ENCODE data around the gene NFIA. TPM values are rescaled to one million over a fixed set of nuclear protein-coding genes. Genes with fewer than 3 reads are reported as not detected.

Gene NFIA
- total RNA-seq (2022; extraction: Qiagen RNA extraction), result 4.7 to 9.3 TPM (median 7.4 TPM) in 5 replicates

DNA sequence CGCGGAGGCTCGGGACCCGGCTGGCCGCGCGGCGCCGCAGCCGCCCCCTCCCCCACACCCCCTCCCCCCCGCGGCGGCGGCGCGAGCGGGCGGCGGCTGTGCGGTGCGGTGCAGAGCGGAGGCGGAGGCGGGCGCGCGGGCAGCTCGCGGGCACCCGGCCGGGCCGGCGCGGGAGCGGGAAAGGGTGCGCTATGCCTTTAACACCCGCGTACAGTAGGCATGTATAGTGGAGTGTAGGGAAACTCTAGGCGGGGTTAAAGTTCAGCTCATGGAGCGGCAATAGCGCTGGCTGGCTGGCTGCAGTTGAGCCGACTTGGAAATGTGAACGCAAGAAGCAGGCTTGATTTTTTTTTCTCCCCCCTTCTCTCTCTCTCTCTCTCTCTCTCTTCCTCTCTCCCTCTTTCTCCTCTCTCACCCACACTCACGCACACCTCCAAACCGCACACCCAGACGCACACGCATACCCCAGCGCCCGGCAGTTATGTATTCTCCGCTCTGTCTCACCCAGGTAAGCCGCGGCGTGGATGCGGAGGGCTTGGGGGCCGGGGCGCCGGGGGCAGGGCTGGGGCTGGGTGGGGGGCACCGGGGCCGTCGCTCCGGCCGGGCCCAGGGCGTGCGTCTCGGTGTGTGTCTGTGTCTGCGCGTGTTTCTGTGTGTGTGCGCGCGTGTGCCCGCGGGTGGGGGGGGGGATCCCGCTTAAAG, at the start of gene NFIA:
NFIA (plus strand) TSS at position 251 of the 702 bp plus-strand sequence.

Measured in A549 treated with Mapracorat at 1 μM for 4 hours (cell line).